Ascending aorta (tissue), 2 donors: Measurements from ENCODE around the gene CST8. TPM values are rescaled to one million over a fixed set of nuclear protein-coding genes. Genes with fewer than 3 reads are reported as not detected.

Source experiments
- DNase-seq, 2 donors: peaks; one replicate each; pipeline ENCODE4 v3.0.0-alpha.2; 2019; ENCODE audit warnings: low spot score in 2 of 2
- H3K27ac ChIP-seq, 2 donors: fragments of 200-600 bp; sonication (generic); one replicate each; pipeline ENCODE4 v1.5.1; 2016 to 2017; ENCODE audit warnings: mild to moderate bottlenecking in 1 of 2
- H3K27me3 ChIP-seq: fragments of 200-600 bp; sonication (generic); one replicate; pipeline ENCODE4 v1.5.1; 2017
- H3K36me3 ChIP-seq, 2 donors: fragments of 200-600 bp; sonication (generic); one replicate each; pipeline ENCODE4 v1.5.1; 2016
- H3K4me1 ChIP-seq, 2 donors: fragments of 200-600 bp; sonication (generic); one replicate each; pipeline ENCODE4 v1.5.1; 2016 to 2017; ENCODE audit warnings: mild to moderate bottlenecking in 1 of 2
- H3K4me3 ChIP-seq, 2 donors: fragments of 200-600 bp; sonication (generic); one replicate each; pipeline ENCODE4 v1.5.1; 2016 to 2017; ENCODE audit warnings: mild to moderate bottlenecking in 1 of 2
- H3K9me3 ChIP-seq, 2 donors: fragments of 200-600 bp; sonication (generic); one replicate each; pipeline ENCODE4 v1.5.1; 2016
- intact Hi-C: fragments of 100-400 bp; cut with DNase I; formaldehyde crosslinking; loops from one replicate; pipeline ENCODE4 v1.15.1; 2023
- total RNA-seq: library from RNA; depleted of rRNA; stranded (reverse); fragments of >200 nt; gene quantifications from one replicate; pipeline ENCODE4 v1.1.0, GENCODE V29; 2016
- TF ChIP-seq, protein P1 (sequence below), 3 experiments: fragments of 200-600 bp in 2 of 3; fragments of 450-650 bp in 1 of 3; sonication (generic) in 2 of 3; IDR thresholded peaks; one replicate each; pipeline ENCODE4 v1.5.1; 2016 to 2019; ENCODE audit warnings: antibody characterized with exemption in 3 of 3, mild to moderate bottlenecking in 1 of 3, moderate library complexity in 1 of 3

Gene CST8
- total RNA-seq, 1 donor from 2014 or later = not detected

DNA sequence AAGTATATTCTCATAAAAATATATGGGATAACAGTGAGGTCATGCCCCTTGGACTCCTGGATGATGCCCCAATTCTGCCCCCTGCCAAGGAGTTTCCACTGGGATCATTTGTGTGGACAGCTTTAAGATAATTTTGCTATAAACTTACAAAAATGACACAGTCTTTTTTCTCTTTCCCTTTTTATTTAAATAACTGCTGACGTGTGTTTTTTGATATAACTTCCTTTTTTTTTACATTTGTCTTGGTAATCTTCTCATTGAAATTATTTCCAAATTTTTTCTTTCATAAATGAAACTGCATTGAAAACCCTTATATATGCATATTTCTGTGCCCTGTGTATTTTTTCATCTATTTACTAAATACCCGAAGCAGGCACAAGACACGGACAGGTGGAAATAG is 46.1 kb downstream of the CST8 start:
- Histone ChIP-seq H3K27ac (no peak overlapping the region), H3K4me3 (no peak overlapping the region), H3K9me3 (no peaks in the 10 kb centered on the region), H3K27me3 (no peaks in the 10 kb centered on the region), H3K36me3 (no peaks in the 10 kb centered on the region), H3K4me1 (no peaks in the 10 kb centered on the region)
- no peak for DNase-seq
- TF ChIP-seq, protein P1, sequence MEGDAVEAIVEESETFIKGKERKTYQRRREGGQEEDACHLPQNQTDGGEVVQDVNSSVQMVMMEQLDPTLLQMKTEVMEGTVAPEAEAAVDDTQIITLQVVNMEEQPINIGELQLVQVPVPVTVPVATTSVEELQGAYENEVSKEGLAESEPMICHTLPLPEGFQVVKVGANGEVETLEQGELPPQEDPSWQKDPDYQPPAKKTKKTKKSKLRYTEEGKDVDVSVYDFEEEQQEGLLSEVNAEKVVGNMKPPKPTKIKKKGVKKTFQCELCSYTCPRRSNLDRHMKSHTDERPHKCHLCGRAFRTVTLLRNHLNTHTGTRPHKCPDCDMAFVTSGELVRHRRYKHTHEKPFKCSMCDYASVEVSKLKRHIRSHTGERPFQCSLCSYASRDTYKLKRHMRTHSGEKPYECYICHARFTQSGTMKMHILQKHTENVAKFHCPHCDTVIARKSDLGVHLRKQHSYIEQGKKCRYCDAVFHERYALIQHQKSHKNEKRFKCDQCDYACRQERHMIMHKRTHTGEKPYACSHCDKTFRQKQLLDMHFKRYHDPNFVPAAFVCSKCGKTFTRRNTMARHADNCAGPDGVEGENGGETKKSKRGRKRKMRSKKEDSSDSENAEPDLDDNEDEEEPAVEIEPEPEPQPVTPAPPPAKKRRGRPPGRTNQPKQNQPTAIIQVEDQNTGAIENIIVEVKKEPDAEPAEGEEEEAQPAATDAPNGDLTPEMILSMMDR (IDR thresholded peaks at IDR 0.05) = no peak
- intact Hi-C loops = no loop called here

DNA sequence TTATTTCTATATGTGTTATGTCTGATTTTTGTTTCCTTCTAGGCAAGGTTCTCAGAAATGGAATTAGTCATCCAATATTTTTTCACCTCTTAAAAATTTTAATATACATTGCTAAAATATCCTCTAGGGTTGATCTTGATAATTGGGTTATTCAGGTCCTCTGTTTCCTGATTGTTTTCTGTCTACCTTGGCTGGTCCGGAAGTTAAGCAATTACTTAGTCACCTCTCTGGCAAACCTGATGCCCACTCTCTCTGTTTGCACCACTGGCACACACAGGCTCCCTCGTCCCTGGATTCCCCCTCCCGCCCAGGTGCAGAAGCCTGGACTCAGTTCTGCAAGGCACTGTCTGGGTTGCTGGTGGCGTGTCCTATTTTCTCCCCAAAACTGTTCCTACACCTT is 49.7 kb downstream of the CST8 start:
- no peak for DNase-seq
- Histone ChIP-seq H3K4me3 (no peak overlapping the region), H3K36me3 (no peaks in the 10 kb centered on the region), H3K9me3 (no peaks in the 10 kb centered on the region), H3K4me1 (no peaks in the 10 kb centered on the region), H3K27ac (no peak overlapping the region), H3K27me3 (no peaks in the 10 kb centered on the region)
- intact Hi-C loops = no loop called here
- TF ChIP-seq, protein P1 (IDR thresholded peaks at IDR 0.05) = no peak

DNA sequence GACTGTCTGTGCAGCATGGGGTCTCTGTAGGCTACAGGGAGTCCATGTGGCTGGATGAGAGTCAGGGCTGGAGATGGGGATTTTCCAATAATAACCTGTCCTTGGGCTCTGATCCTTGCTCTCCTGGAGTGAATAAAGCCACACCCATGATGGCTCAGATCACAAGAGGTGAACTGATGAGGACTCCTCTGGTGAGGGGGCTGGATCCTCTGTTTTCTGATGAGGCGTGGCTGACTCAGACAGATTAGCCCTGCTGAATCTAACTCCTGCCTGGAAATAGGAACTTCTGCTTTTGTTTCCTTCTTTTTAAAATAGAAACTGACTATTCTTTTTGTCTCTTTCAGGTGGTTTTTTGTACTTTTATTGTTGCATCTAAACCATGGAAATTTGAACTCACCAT is 50.4 kb downstream of the CST8 start:
- Histone ChIP-seq H3K9me3 (no peaks in the 10 kb centered on the region), H3K27ac (no peak overlapping the region), H3K4me3 (no peak overlapping the region), H3K27me3 (no peaks in the 10 kb centered on the region), H3K36me3 (no peaks in the 10 kb centered on the region), H3K4me1 (no peaks in the 10 kb centered on the region)
- DNase-seq = peak in 1 of 2 donors; percentile 59
- intact Hi-C loops = no loop called here
- TF ChIP-seq, protein P1 (IDR thresholded peaks at IDR 0.05) = no peak

DNA sequence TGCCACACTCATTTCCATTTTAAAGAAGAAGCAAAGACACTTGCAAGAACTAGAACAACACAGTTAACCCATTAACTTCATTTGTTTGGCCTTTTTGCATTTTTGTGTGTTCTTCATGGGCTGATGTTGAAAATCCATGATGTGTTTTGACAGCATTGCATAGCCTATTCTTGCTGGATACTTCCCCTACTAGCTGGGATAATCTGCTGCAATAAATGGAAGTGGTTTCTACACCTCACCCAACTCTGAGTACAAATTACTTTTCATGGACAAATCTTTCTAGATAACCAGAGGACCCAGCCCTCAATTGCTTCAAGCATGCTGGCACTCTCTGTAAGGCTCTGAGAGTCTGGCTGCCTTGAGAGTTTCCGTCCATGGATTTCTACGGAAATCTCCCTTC is 50.9 kb downstream of the CST8 start:
- no peak for DNase-seq
- intact Hi-C loops = no loop called here
- Histone ChIP-seq H3K4me3 (no peak overlapping the region), H3K4me1 (no peaks in the 10 kb centered on the region), H3K9me3 (no peaks in the 10 kb centered on the region), H3K27ac (no peak overlapping the region), H3K27me3 (no peaks in the 10 kb centered on the region), H3K36me3 (no peaks in the 10 kb centered on the region)
- TF ChIP-seq, protein P1 (IDR thresholded peaks at IDR 0.05) = no peak

DNA sequence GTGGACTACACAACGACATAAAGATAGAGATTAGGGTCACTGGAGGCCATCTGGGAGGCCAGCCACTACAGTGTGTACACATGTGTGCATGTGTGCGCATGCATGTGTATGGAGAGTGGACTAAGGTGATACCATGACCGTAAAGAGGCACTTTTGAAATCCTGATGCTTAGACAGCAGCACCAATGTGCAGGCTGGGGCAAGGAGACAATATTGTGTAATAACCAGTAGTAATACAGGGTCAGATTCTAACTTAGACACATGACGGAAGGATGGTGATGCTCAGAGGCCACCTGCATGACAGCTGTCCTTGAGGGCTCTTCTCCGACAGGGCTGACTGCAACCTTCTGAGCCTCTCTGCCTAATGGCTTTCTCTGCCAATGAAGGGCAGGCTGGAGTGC is 51.9 kb downstream of the CST8 start:
- Histone ChIP-seq H3K4me3 (no peak overlapping the region), H3K27ac (no peak overlapping the region), H3K36me3 (no peaks in the 10 kb centered on the region), H3K27me3 (no peaks in the 10 kb centered on the region), H3K9me3 (no peaks in the 10 kb centered on the region), H3K4me1 (no peaks in the 10 kb centered on the region)
- TF ChIP-seq, protein P1 (IDR thresholded peaks at IDR 0.05) = no peak
- intact Hi-C loops = no loop called here
- DNase-seq = no peak

DNA sequence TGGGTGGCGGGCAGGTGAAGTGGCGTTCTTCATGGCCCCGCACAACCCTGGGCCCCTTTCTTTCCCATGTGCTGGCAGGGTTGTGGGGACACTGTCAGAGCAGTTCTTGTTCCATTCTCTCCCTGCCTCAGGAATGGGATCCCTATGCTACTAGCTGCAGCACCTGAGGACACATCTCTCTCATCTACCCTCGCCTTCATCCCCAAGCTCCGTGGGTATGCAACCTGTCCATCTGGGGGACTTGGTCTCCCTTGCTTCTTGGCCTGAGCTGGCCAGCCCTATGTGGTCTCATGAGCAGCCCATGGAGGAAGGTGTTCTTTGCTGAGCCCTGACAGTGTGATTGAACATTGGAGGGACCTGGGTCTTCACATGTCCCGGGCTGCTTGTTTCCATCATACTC is 53.2 kb downstream of the CST8 start:
- TF ChIP-seq, protein P1 (IDR thresholded peaks at IDR 0.05) = no peak
- peak in 1 of 2 donors; percentile 30 for DNase-seq
- Histone ChIP-seq H3K27me3 (no peaks in the 10 kb centered on the region), H3K4me3 (no peak overlapping the region), H3K27ac (no peak overlapping the region), H3K9me3 (no peaks in the 10 kb centered on the region), H3K4me1 (no peaks in the 10 kb centered on the region), H3K36me3 (no peaks in the 10 kb centered on the region)
- intact Hi-C loops = no loop called here
